ENCODE results near the gene FCAMR.

FCAMR gene

DNA sequence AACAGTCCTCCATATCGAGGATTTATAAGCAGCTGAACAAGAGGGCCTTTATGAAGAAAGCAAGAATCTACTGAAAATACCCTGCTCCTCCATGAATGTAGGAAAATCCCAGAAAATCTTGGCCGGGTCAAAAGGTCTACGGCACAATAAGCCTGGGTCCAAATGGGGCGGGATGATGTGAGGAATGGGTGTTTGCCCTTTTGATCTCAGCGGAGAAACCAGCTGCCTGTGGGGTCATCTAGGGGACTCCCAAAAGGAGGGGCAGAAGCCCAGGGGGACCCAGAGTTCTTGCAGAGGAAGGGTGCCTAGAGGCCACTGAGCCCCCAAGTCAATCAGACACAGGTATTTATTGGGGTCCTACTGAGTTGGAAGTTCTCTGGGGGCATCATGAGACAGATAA, 12.6 kb downstream of the FCAMR start:
- Histone ChIP-seq H3K9ac (ENCODE audit: low read depth, low read length) (no peak overlapping the region), H3K36me3 (ENCODE audit: insufficient read depth, low read length) (no peaks in the 10 kb centered on the region), H3K9me3 (ENCODE audit: control insufficient read depth, insufficient read depth, low read length) (no peaks in the 10 kb centered on the region), H3K4me1 (ENCODE audit: insufficient read depth, low read length) (0 out of 2 replicates have a peak, but pooled peaks cover 4% of the 10 kb centered on the region)

DNA sequence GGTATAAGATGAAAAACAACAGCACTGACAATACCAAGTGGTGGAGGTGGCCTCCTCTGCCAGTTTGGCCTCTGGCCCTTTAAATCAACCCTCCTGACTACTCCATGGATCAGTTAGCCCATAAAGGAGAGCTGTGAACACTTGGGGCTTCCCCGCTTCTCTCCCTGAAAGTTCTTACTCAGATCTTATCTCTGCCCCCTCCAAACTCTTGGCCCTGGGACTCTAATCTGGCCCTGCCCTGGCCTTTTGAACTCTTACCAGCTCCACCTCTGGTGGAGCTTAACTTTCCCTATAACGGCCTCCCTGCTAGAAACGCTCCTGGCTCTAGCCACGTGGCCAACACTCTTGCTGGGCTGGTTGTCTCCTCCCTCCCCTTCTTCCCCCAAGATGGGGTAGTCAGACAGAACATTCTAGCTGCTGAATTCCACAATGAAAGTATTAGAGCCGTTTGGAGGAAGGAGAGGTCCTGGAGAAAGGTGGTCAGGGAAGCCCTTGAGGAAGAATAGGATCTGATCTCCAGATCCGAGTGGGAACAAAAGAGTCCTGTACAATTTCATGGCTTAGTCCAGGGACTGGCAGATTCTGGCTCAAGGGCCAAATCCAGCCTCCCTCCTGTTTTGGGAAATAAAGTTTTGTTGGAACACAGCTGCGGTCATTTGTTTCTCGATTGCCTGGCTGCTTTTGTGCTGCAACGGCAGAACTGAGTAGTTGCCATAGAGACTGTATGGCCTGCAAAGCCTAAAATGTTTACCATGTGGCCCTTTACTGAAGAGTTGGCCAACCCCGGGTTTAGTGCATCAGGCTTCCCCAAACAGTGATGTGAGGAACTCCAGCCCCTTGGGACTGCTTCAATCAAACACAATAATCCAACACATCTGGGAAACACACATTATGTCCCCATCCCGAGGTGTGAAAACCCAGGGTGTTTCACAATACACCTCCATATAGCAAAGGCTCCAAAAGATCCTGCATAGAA, 14.5 kb downstream of the FCAMR start:
- Histone ChIP-seq H3K9ac (ENCODE audit: low read depth, low read length) (no peak overlapping the region), H3K36me3 (ENCODE audit: insufficient read depth, low read length) (no peaks in the 10 kb centered on the region), H3K9me3 (ENCODE audit: control insufficient read depth, insufficient read depth, low read length) (no peaks in the 10 kb centered on the region), H3K4me1 (ENCODE audit: insufficient read depth, low read length) (0 out of 2 replicates have a peak, but pooled peaks cover 4% of the 10 kb centered on the region)

DNA sequence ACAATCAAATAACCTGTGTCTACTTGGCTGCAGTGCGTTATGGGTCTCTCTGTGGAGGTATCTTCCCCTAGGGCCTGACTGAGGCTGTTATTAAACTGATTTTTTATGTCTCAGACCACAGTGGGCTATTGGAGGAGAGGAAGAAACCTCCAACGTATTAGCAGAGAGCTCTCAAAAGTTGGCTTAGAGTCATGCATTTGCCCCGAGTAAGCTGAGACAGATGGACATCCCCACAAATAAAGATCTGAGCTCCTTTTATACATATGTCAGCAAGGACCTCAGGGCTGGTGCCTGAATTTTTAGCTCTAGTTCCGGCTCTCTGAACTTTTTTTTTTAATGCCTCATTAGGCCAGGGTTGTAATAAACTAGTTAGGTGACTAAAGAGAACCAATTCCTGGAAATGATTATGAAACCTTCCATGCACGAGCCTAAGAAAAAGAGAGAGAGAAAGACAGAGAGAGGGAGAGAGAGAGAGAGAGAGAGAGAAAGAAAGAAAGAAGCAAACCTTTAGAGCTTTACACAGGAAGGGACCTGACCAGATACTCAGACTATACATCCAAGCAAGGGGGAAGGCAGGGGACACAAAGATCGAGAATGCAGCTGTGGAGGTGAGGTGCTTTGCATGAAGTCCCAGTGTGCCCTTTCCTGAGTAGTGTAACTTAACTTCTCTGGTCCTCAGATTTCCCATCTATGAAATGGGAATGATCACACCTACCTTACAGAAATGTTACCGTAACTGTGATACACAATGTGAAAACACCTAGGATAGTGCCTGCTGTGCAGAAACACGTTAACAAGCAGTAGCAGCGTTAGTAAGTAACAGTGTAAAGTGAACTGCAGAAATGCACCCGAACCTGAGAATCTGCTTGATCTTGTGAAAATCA, 15.6 kb downstream of the FCAMR start:
- no peak overlapping the region for H3K9ac ChIP-seq (ENCODE audit: low read depth, low read length)
- 0 out of 2 replicates have a peak, but pooled peaks cover 4% of the 10 kb centered on the region for H3K4me1 ChIP-seq (ENCODE audit: insufficient read depth, low read length)
- H3K36me3 ChIP-seq (ENCODE audit: insufficient read depth, low read length): no peaks in the 10 kb centered on the region
- H3K9me3 ChIP-seq (ENCODE audit: control insufficient read depth, insufficient read depth, low read length): no peaks in the 10 kb centered on the region

DNA sequence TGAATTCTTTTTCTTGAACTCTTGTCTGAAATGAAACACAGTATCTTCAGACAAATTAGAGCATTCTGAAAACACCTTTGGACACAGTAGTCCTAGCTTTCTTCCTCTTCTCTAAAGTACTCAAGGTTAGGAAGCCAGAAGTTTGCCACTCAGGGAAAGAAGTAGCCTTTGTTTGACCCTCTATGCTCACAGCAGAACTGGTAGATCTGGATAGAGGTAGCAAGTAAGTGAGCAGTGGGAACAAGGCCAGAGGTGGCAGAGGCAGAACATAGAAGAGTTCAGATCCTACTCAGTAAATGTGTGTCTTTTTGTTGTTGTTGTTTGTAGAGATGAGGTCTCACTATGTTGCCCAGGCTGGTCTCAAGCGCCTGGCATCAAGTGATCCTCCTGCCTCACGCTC, 16.6 kb downstream of the FCAMR start:
- Histone ChIP-seq H3K9me3 (ENCODE audit: control insufficient read depth, insufficient read depth, low read length) (no peaks in the 10 kb centered on the region), H3K9ac (ENCODE audit: low read depth, low read length) (no peak overlapping the region), H3K4me1 (ENCODE audit: insufficient read depth, low read length) (0 out of 2 replicates have a peak, but pooled peaks cover 4% of the 10 kb centered on the region), H3K36me3 (ENCODE audit: insufficient read depth, low read length) (no peaks in the 10 kb centered on the region)

DNA sequence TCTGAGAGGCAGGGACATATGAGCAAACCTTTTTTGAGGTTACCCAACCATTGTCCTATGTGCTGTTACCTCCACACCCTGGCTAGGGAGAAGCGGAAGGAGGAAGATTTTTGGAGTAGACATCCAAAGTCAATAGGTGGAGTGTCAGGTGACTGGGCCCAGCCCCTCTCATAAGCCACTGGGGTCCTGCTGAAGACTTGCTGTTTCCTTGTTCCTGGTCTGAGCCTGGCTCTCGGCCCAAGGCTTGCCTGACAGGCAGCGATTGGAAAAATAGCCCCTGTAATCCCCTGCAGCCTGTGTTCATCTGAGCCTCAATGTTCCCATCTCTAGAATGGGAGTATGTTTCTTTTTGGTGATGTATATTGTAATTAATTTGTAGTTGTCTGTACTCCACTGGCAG, 17.1 kb downstream of the FCAMR start:
- Histone ChIP-seq H3K36me3 (ENCODE audit: insufficient read depth, low read length) (no peaks in the 10 kb centered on the region), H3K4me1 (ENCODE audit: insufficient read depth, low read length) (0 out of 2 replicates have a peak, but pooled peaks cover 4% of the 10 kb centered on the region), H3K9me3 (ENCODE audit: control insufficient read depth, insufficient read depth, low read length) (no peaks in the 10 kb centered on the region), H3K9ac (ENCODE audit: low read depth, low read length) (no peak overlapping the region)

DNA sequence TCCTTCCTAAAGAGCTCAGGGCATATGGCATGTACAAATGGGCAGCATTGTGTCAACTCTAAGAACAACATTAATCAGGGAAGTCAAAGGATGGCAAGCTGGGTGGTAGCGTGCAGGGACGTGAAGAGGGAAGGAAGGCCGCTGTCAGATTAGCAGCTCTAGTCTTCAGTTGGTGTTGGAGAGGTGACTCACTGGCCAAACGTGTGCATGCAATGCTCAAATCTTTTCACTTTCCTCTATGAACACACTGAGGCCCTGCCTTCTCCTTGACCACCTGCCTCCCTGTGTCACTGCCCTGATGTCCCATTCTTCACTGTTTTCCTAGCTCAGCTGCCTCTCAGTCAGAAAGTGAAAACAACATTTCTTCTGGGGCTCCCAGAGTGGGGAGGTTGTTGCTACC, 18.1 kb downstream of the FCAMR start:
- Histone ChIP-seq H3K4me1 (ENCODE audit: insufficient read depth, low read length) (0 out of 2 replicates have a peak, but pooled peaks cover 4% of the 10 kb centered on the region), H3K9me3 (ENCODE audit: control insufficient read depth, insufficient read depth, low read length) (no peaks in the 10 kb centered on the region), H3K36me3 (ENCODE audit: insufficient read depth, low read length) (no peaks in the 10 kb centered on the region), H3K9ac (ENCODE audit: low read depth, low read length) (no peak overlapping the region)

DNA sequence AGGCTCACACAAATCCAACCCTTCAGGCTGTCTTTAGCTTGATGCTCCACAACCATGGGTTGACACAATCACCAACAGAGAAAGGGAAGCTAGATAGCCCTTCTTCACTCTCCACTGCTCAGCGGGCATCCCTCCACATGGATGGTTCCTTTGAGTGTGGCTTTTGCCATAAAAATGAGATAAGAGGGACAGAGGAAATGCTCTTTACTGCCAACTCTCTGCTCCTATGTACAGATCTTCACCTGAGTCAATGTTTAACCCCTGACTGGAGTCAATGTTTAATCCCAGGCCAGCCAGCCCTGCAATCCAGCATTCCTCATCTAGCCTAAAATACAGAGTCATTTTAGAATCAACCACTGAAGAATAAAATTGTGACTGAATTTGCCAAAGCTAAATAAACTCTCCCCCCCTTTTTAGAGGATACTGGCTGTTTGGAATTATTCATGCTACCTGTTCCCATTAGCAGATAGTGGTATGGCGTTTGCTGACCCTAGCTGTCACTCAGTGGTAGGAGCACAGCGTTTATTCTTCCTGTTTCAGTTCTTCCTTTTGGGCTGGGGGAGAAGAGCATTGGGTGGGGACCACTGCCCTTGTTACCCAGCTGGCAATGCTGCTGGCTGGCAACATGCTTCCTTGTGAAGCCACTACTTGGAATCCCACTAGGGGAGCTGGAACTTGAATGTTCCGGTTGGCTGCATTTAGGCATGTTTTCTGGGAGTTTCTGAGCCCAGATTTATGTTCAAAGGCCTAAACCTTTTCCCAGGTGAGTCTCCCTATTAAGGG, 18.8 kb downstream of the FCAMR start:
- Histone ChIP-seq H3K9me3 (ENCODE audit: control insufficient read depth, insufficient read depth, low read length) (no peaks in the 10 kb centered on the region), H3K9ac (ENCODE audit: low read depth, low read length) (no peak overlapping the region), H3K4me1 (ENCODE audit: insufficient read depth, low read length) (0 out of 2 replicates have a peak, but pooled peaks cover 4% of the 10 kb centered on the region), H3K36me3 (ENCODE audit: insufficient read depth, low read length) (no peaks in the 10 kb centered on the region)

DNA sequence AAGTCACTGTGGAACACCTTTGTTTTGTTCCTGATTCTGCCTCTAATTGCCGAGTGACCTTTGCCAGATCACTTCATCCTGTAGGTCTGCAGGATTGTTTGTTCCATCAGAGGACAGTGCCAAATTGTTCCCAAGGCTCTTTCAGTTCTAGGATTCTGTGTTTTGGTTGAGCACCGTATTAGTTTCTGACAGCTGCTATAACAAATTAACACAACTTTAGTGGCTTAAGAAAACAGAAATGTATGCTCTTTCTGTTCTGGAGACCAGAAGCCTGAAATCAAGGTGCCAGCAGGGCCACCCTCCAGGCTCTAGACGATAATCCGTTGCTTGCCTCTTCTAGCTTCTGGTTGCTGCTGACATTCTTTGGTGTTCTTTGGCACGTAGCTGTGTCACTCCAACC, 20.6 kb downstream of the FCAMR start:
- Histone ChIP-seq H3K36me3 (ENCODE audit: insufficient read depth, low read length) (no peaks in the 10 kb centered on the region), H3K4me1 (ENCODE audit: insufficient read depth, low read length) (no peaks in the 10 kb centered on the region), H3K9me3 (ENCODE audit: control insufficient read depth, insufficient read depth, low read length) (no peaks in the 10 kb centered on the region), H3K9ac (ENCODE audit: low read depth, low read length) (no peak overlapping the region)

DNA sequence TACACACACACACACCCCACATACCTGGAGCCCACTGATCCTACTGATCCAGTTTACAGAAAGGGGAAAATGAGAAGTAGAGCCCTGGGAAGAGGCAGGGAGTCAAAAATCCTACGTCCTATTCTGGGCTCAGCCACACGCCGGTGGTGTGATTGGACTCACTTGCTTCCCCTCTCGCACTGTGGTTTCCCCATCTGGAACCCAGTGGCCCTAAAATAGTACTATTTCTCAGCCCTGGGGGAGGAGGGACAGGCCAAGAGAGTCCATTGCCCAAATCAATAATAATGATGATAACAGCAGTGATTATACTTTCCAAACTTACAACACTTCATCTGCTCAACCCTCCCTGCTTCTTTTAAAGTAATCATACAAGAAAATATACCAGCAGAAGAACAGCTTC, 21.1 kb downstream of the FCAMR start:
- no peaks in the 10 kb centered on the region for H3K9me3 ChIP-seq (ENCODE audit: control insufficient read depth, insufficient read depth, low read length)
- no peaks in the 10 kb centered on the region for H3K4me1 ChIP-seq (ENCODE audit: insufficient read depth, low read length)
- no peak overlapping the region for H3K9ac ChIP-seq (ENCODE audit: low read depth, low read length)
- H3K36me3 ChIP-seq (ENCODE audit: insufficient read depth, low read length): no peaks in the 10 kb centered on the region

DNA sequence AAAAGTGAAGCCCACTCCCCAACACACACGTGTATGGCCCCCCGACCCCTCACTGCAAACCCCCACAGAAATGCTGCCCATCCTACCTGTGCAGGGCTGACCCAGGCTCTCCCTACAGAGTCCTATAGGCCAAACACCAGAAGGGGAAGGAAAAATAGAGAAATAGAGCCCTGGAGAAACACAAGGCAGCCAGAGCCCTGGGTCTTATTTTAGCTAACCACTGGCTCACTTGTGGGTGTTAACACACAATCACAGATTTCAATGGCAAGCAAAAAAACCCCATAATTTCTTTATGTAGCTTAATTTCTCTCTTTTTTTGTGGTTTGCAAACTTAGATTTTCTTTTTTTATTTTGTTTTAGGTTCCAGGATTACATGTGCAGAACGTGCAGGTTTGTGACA, 23.0 kb downstream of the FCAMR start:
- H3K9ac ChIP-seq (ENCODE audit: low read depth, low read length): no peak overlapping the region
- no peaks in the 10 kb centered on the region for H3K4me1 ChIP-seq (ENCODE audit: insufficient read depth, low read length)
- H3K36me3 ChIP-seq (ENCODE audit: insufficient read depth, low read length): no peaks in the 10 kb centered on the region
- H3K9me3 ChIP-seq (ENCODE audit: control insufficient read depth, insufficient read depth, low read length): no peaks in the 10 kb centered on the region

DNA sequence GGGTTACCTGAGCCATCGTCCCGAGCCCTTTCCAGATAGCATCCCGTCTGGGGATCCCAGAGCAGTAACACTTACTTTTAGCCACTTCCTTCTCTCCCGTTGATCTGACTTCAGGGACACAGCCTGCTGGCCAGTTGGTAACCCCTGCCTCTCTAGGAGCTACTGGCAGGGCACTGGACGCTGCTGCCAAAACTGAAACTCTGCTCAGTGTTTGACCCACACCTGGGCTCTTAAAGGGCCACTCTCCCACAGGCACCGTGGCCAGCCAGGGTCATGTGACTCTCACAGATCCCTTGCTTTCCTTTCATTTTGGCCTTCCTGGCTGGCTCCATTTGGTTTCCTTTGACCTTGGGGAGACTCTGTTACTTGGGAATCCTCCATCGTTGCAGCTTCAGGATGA, 24.0 kb downstream of the FCAMR start, which contains the start of gene PIGR:
Gene PIGR (minus strand): TSS at position 206 of the 400 bp plus-strand sequence. CDS start 5,935 bp downstream, outside the sequence.
- H3K9me3 ChIP-seq (ENCODE audit: control insufficient read depth, insufficient read depth, low read length): no peaks in the 10 kb centered on the region
- H3K4me1 ChIP-seq (ENCODE audit: insufficient read depth, low read length): no peaks in the 10 kb centered on the region
- H3K36me3 ChIP-seq (ENCODE audit: insufficient read depth, low read length): no peaks in the 10 kb centered on the region
- no peak within 1 kb of the TSS for H3K9ac ChIP-seq (ENCODE audit: low read depth, low read length)

DNA sequence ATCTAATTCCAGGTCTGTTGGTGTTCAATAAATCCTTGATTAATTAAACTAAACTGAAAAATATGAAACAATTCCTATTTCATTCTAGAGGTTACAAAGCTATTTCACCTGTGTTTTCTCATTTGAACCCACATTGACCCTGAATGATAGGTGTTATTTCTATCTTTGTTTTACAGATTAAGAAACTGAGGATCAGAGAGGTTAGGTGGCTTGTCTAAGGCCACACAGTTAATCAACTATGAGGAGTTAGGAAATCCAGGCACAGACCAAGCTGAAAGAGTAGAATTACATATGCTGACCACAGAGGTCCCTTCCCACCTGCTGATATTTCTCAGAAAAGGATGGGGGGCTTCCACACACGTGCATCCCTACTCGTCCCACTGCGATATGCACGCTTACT, 24.5 kb downstream of the FCAMR start:
- Histone ChIP-seq H3K9ac (ENCODE audit: low read depth, low read length) (no peak overlapping the region), H3K9me3 (ENCODE audit: control insufficient read depth, insufficient read depth, low read length) (no peaks in the 10 kb centered on the region), H3K4me1 (ENCODE audit: insufficient read depth, low read length) (no peaks in the 10 kb centered on the region), H3K36me3 (ENCODE audit: insufficient read depth, low read length) (no peaks in the 10 kb centered on the region)

DNA sequence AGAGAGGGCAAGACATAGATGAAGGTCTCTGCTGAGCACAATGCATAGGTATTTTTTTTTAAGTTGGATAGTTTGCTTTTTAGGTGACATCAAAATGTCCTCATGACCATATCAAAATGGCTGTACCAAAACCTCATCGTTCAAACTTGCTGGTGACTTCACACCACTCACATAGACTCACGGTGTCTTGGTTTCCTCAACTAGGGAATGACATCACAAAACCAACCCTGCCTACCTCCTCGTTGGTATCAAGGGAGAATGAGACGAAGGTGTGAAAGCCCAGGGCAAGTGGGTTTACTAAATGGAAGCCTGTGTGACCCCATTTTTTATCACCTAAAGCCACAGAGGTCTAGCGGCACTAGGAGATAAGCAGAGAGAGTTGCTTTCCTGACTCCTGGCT, 25.6 kb downstream of the FCAMR start:
- no peaks in the 10 kb centered on the region for H3K4me1 ChIP-seq (ENCODE audit: insufficient read depth, low read length)
- no peaks in the 10 kb centered on the region for H3K9me3 ChIP-seq (ENCODE audit: control insufficient read depth, insufficient read depth, low read length)
- H3K9ac ChIP-seq (ENCODE audit: low read depth, low read length): no peak overlapping the region
- no peaks in the 10 kb centered on the region for H3K36me3 ChIP-seq (ENCODE audit: insufficient read depth, low read length)

All from ES-I3 (cell line).